HG03469 (cell line): ENCODE results near the gene KSR1.
"Not testable (repeated sequence)": the region's sequence is repeated elsewhere in the genome, so short reads cannot be mapped to it uniquely, and the experiment has no call there.

Experiments
- ATAC-seq: cut with Tn5 transposase; IDR thresholded peaks from one replicate; pipeline ENCODE4 v1.9.1; 2021; ENCODE audit warnings: mild to moderate bottlenecking, moderate library complexity, moderate number of reproducible peaks; ENCODE audit not compliant: unreplicated experiment

The KSR1 gene

GRCh38 chr17:27651411-27652345 lies 195.4 kb downstream of the KSR1 start:
- ATAC-seq: no peak

GRCh38 chr17:27653449-27653971 lies 197.3 kb downstream of the KSR1 start:
- ATAC-seq: not testable (repeated sequence)

- no peak for ATAC-seq
Observed at GRCh38 chr17:27654136-27654535, 197.9 kb downstream of the KSR1 start.

- ATAC-seq: peak; percentile 60
Observed at GRCh38 chr17:27654654-27655524, 198.6 kb downstream of the KSR1 start.

- ATAC-seq: not testable (repeated sequence)
Observed at GRCh38 chr17:27655525-27656111, 199.4 kb downstream of the KSR1 start.

- ATAC-seq: not testable (repeated sequence)
Observed at GRCh38 chr17:27656620-27657019, 200.4 kb downstream of the KSR1 start.

- no peak for ATAC-seq
Observed at GRCh38 chr17:27657620-27658019, 201.4 kb downstream of the KSR1 start.

GRCh38 chr17:27659683-27660082 lies 203.4 kb downstream of the KSR1 start:
- ATAC-seq: no peak

GRCh38 chr17:27660436-27660835 lies 204.2 kb downstream of the KSR1 start:
- ATAC-seq: no peak

GRCh38 chr17:27663936-27664605 lies 207.8 kb downstream of the KSR1 start:
- ATAC-seq: no peak

GRCh38 chr17:27664606-27664965 lies 208.3 kb downstream of the KSR1 start:
- no peak for ATAC-seq

- ATAC-seq: no peak
Observed at GRCh38 chr17:27665549-27665948, 209.3 kb downstream of the KSR1 start.

- not testable (repeated sequence) for ATAC-seq
Observed at GRCh38 chr17:27666270-27666669, 210.0 kb downstream of the KSR1 start.

- no peak for ATAC-seq
Observed at GRCh38 chr17:27666831-27667560, 210.7 kb downstream of the KSR1 start.

- ATAC-seq: no peak
Observed at GRCh38 chr17:27667656-27668487, 211.6 kb downstream of the KSR1 start.

GRCh38 chr17:27668488-27668823 lies 212.2 kb downstream of the KSR1 start:
- ATAC-seq: no peak

GRCh38 chr17:27669136-27669535 lies 212.9 kb downstream of the KSR1 start:
- no peak for ATAC-seq

- ATAC-seq: no peak
Observed at GRCh38 chr17:27669850-27670249, 213.6 kb downstream of the KSR1 start.
